GM19397 (cell line): Measurements from ENCODE around the gene C11orf91.

Source experiments
- ATAC-seq: cut with Tn5 transposase; IDR thresholded peaks from one replicate; pipeline ENCODE4 v1.9.1; 2021; ENCODE audit warnings: mild to moderate bottlenecking, moderate library complexity; ENCODE audit not compliant: unreplicated experiment

Gene C11orf91

GRCh38 chr11:33654594-33654993 lies 46.0 kb downstream of the C11orf91 start:
- ATAC-seq, result no peak

GRCh38 chr11:33652930-33653329 lies 47.7 kb downstream of the C11orf91 start:
- ATAC-seq, result no peak

GRCh38 chr11:33652431-33652830 lies 48.2 kb downstream of the C11orf91 start:
- no peak for ATAC-seq

GRCh38 chr11:33651990-33652389 lies 48.6 kb downstream of the C11orf91 start:
- ATAC-seq, result no peak

GRCh38 chr11:33651555-33651954 lies 49.1 kb downstream of the C11orf91 start:
- no peak for ATAC-seq

- no peak for ATAC-seq
Measured at GRCh38 chr11:33649944-33650343, 50.7 kb downstream of the C11orf91 start.
